CD4-positive, alpha-beta T cell (primary cell): ENCODE measurements around the gene FREM1. TPM values are rescaled to one million over a fixed set of nuclear protein-coding genes. Genes with fewer than 3 reads are reported as not detected.
A peak's percentile ranks its signal among the peaks of the same experiment; 100 is the strongest.

Source experiments
- ATAC-seq: fragments of 200-7000 bp; cut with Tn5 transposase; one replicate; pipeline ENCODE4 v1.10.0; 2022; ENCODE audit warnings: mild to moderate bottlenecking; ENCODE audit not compliant: poor library complexity
- CTCF ChIA-PET: fragments of 350-600 bp; sonication (Branson Sonifier 250); formaldehyde crosslinking; loops from one replicate; lab custom pipeline; 2021; ENCODE audit warnings: antibody characterized with exemption, inconsistent platforms; lab: Charles Lee
- POLR2A ChIA-PET: fragments of 350-600 bp; sonication (Branson Sonifier 250); formaldehyde crosslinking; loops from one replicate; lab custom pipeline; 2021; ENCODE audit warnings: antibody characterized with exemption, inconsistent platforms; lab: Charles Lee
- DNase-seq, 14 experiments: peaks; one replicate each; pipeline ENCODE4 v3.0.0-alpha.2; 2013 to 2020; ENCODE audit warnings: mixed read lengths in 2 of 14
- H3K27ac ChIP-seq, 2 donors: one replicate each; pipeline versions ENCODE4 v1.5.1 to v1.7.0; 2013; ENCODE audit warnings: low read length in 2 of 2, low read depth in 1 of 2, mild to moderate bottlenecking in 1 of 2
- H3K27me3 ChIP-seq, 2 experiments: 1 replicate in 1 of 2; 2 replicates in 1 of 2; pipeline versions ENCODE4 v1.6.1 to v1.7.0; 2013; ENCODE audit warnings: low read length in 2 of 2, control low read depth in 1 of 2, mild to moderate bottlenecking in 1 of 2, moderate library complexity in 1 of 2; ENCODE audit not compliant: insufficient read depth in 2 of 2, control insufficient read depth in 1 of 2
- H3K36me3 ChIP-seq: one replicate; pipeline ENCODE4 v1.6.1; 2013; ENCODE audit warnings: low read length, control low read depth; ENCODE audit not compliant: insufficient read depth
- H3K4me1 ChIP-seq: one replicate; pipeline ENCODE4 v1.6.1; 2013; ENCODE audit warnings: low read length, control low read depth; ENCODE audit not compliant: insufficient read depth
- H3K4me3 ChIP-seq: one replicate; pipeline ENCODE4 v1.5.1; 2013; ENCODE audit warnings: mild to moderate bottlenecking, low read length, moderate library complexity
- H3K9me3 ChIP-seq, 2 experiments: 1 replicate in 1 of 2; 2 replicates in 1 of 2; pipeline versions ENCODE4 v1.6.1 to v1.7.0; 2013; ENCODE audit warnings: low read length in 2 of 2, mild to moderate bottlenecking in 2 of 2, control low read depth in 1 of 2, moderate library complexity in 1 of 2; ENCODE audit not compliant: control insufficient read depth in 1 of 2, insufficient read depth in 1 of 2
- H3K27ac Mint-ChIP-seq: one replicate; pipeline ENCODE4 v1.8.0; 2020; ENCODE audit warnings: mixed read lengths
- H3K27me3 Mint-ChIP-seq: one replicate; pipeline ENCODE4 v1.8.0; 2021; ENCODE audit warnings: mixed read lengths
- H3K36me3 Mint-ChIP-seq: one replicate; pipeline ENCODE4 v1.8.0; 2021; ENCODE audit warnings: low read depth, mixed read lengths
- H3K4me1 Mint-ChIP-seq: one replicate; pipeline ENCODE4 v1.8.0; 2021; ENCODE audit warnings: low read depth, mixed read lengths
- H3K4me3 Mint-ChIP-seq: one replicate; pipeline ENCODE4 v1.8.0; 2020; ENCODE audit warnings: mild to moderate bottlenecking, mixed read lengths
- H3K9me3 Mint-ChIP-seq: one replicate; pipeline ENCODE4 v1.8.0; 2020; ENCODE audit warnings: mixed read lengths
- CTCF ChIP-seq: fragments of 200-600 bp; IDR thresholded peaks from one replicate; pipeline ENCODE4 v1.8.0; 2022; ENCODE audit warnings: antibody characterized with exemption, mild to moderate bottlenecking
- intact Hi-C, 2 experiments: fragments of 100-400 bp; cut with DNase I in 1 of 2; cut with micrococcal nuclease in 1 of 2; formaldehyde crosslinking; loops; one replicate each; pipeline versions ENCODE4 v1.15.1 to v1.9.0; 2023 to 2025; cut with DNase I, micrococcal nuclease
- total RNA-seq, 174 experiments: library from RNA in 2 of 174; stranded (reverse) in 2 of 174; gene quantifications; one replicate each; pipeline ENCODE4 v1.2.3 and lab custom pipeline; 2021 to 2026

The FREM1 gene
- total RNA-seq, 2 experiments from 2014 or later: 0.27 TPM; not detected in 1

- Histone ChIP-seq H3K27me3 (peaks cover 6 to 17% of the 10 kb centered on the region in 2 experiments), H3K4me3 (no peak overlapping the region), H3K36me3 (no peaks in the 10 kb centered on the region), H3K27ac (no peak overlapping the region), H3K4me1 (no peaks in the 10 kb centered on the region), H3K9me3 (no peaks in the 10 kb centered on the region)
- peaks cover 27% of the 10 kb centered on the region for H3K27me3 Mint-ChIP-seq
- ChIA-PET CTCF (no interaction called here), POLR2A (no interaction called here)
- no peaks in the 10 kb centered on the region for H3K9me3 Mint-ChIP-seq
- peaks cover 18% of the 10 kb centered on the region for H3K4me1 Mint-ChIP-seq
- no peak overlapping the region for H3K4me3 Mint-ChIP-seq
- no peak for TF ChIP-seq CTCF
- no peaks in the 10 kb centered on the region for H3K36me3 Mint-ChIP-seq
- intact Hi-C loops: no loop called here
- ATAC-seq (no peak), DNase-seq (no peak)
- H3K27ac Mint-ChIP-seq: no peak overlapping the region
Measured at GRCh38 chr9:14750821-14751220, 159.4 kb downstream of the FREM1 start.

DNA sequence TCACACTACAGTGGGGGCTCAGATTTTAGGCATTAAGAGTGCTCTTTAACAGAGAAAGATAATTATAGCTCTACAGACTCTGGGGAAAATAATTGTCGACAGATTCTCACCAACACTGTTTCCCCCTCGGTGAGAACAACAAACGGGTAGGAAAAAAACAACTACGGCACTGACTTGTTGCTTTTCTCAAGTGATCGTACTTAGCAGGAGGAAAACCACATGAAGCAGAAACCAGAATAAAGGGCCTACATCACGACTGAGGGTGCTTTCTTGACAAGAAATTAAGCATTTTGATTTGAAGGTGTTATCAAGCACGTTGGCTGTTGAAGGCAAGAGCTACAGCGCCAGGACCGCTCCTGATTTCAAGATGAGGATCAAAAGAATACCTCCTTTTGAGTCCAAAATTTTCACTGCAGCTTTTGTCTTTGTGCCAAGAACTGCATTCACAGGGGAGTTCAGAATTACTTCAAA, 160.5 kb downstream of the FREM1 start:
- no peak overlapping the region for H3K4me3 Mint-ChIP-seq
- Histone ChIP-seq H3K4me1 (no peaks in the 10 kb centered on the region), H3K36me3 (no peaks in the 10 kb centered on the region), H3K27ac (no peak overlapping the region), H3K4me3 (no peak overlapping the region), H3K27me3 (peaks cover 6 to 17% of the 10 kb centered on the region in 2 experiments), H3K9me3 (no peaks in the 10 kb centered on the region)
- CTCF ChIA-PET: no interaction called here
- H3K4me1 Mint-ChIP-seq: peaks cover 18% of the 10 kb centered on the region
- POLR2A ChIA-PET: no interaction called here
- intact Hi-C loops: no loop called here
- no peak for TF ChIP-seq CTCF
- peak in 3 of 14 experiments; percentile 21 to 30 (median 27) for DNase-seq
- peaks cover 27% of the 10 kb centered on the region for H3K27me3 Mint-ChIP-seq
- H3K36me3 Mint-ChIP-seq: no peaks in the 10 kb centered on the region
- no peak overlapping the region for H3K27ac Mint-ChIP-seq
- no peaks in the 10 kb centered on the region for H3K9me3 Mint-ChIP-seq
- ATAC-seq: peak; percentile 52

DNA sequence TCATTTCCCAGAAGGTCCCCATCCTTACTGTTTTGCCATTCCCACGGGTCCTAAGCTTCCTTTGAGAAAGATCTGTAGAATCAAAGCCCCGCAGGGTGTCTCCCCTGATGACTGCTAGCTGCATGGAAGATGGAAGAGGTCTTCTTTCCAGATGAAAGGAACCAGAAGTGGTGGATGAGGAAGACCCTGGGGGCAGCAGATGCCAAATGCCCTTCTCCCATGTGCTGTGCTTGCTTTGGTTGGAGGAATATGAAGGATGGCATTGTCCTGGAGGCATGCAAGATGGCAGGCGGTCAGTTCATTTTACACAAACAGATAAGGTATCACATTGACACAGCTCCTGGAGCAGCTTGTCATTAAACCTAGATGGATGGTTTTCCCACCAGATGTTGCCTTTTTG, 161.9 kb downstream of the FREM1 start:
- H3K27me3 ChIP-seq: peaks cover 6 to 17% of the 10 kb centered on the region in 2 experiments
- no peak for DNase-seq
- ChIA-PET POLR2A (no interaction called here), CTCF (no interaction called here)
- Mint-ChIP-seq H3K27ac (no peak overlapping the region), H3K27me3 (peaks cover 26% of the 10 kb centered on the region), H3K4me1 (peaks cover 18% of the 10 kb centered on the region), H3K36me3 (no peaks in the 10 kb centered on the region), H3K9me3 (no peaks in the 10 kb centered on the region), H3K4me3 (no peak overlapping the region)
- H3K27ac ChIP-seq: no peak overlapping the region
- H3K4me3 ChIP-seq: no peak overlapping the region
- intact Hi-C loops: no loop called here
- ATAC-seq: no peak
- H3K9me3 ChIP-seq: no peaks in the 10 kb centered on the region
- no peak for TF ChIP-seq CTCF
- no peaks in the 10 kb centered on the region for H3K4me1 ChIP-seq
- no peaks in the 10 kb centered on the region for H3K36me3 ChIP-seq
